Prostate gland (tissue), 2 donors: ENCODE results near the gene DNAH14.

ENCODE experiments used
- POLR2A ChIP-seq: fragments of 450-650 bp; IDR thresholded peaks from one replicate; pipeline ENCODE4 v1.6.1; 2016; ENCODE audit warnings: antibody characterized with exemption, mild to moderate bottlenecking
- POLR2AphosphoS5 ChIP-seq: sonication (generic); formaldehyde crosslinking; IDR thresholded peaks from one replicate; pipeline ENCODE4 v1.6.1; 2017; ENCODE audit warnings: antibody characterized with exemption
- TF ChIP-seq, protein P1 (sequence below), 4 experiments: fragments of 200-600 bp in 2 of 4; fragments of 450-650 bp in 2 of 4; sonication (generic) in 2 of 4; IDR thresholded peaks; 1 replicate in 3 of 4; 2 replicates in 1 of 4; pipeline ENCODE4 v1.5.1; 2016 to 2019; ENCODE audit warnings: antibody characterized with exemption in 4 of 4, mild to moderate bottlenecking in 2 of 4, moderate library complexity in 2 of 4

DNA sequence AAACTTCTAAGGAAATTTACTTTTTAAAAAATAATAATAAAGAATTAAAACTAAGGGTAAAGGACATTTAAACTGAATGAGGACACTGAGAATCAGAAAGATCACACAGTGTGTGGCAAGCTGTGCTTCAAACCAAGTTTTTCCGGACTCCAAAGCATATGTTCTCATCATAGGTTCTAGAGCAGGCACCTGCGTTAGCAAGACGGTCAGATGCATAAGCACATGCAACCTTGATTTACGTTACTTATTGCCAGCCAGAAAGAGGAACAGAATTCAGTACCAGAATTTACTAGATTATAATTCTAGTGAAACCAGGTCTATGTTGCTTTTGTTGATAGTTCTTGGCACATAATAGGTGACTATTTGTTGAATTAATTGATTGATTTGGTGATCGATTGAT is 504.6 kb downstream of the DNAH14 start:
- TF ChIP-seq, protein P1, sequence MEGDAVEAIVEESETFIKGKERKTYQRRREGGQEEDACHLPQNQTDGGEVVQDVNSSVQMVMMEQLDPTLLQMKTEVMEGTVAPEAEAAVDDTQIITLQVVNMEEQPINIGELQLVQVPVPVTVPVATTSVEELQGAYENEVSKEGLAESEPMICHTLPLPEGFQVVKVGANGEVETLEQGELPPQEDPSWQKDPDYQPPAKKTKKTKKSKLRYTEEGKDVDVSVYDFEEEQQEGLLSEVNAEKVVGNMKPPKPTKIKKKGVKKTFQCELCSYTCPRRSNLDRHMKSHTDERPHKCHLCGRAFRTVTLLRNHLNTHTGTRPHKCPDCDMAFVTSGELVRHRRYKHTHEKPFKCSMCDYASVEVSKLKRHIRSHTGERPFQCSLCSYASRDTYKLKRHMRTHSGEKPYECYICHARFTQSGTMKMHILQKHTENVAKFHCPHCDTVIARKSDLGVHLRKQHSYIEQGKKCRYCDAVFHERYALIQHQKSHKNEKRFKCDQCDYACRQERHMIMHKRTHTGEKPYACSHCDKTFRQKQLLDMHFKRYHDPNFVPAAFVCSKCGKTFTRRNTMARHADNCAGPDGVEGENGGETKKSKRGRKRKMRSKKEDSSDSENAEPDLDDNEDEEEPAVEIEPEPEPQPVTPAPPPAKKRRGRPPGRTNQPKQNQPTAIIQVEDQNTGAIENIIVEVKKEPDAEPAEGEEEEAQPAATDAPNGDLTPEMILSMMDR (IDR thresholded peaks at IDR 0.05), result no peak
- TF ChIP-seq POLR2AphosphoS5 (no peak), POLR2A (no peak)
